ENCODE results near the gene TBCD. TPM values are rescaled to one million over a fixed set of nuclear protein-coding genes. Genes with fewer than 3 reads are reported as not detected.

TBCD gene
- total RNA-seq, 2 experiments from 2014 or later, result 77.8 to 85.8 TPM

- no peaks in the 10 kb centered on the region for H3K9me3 Mint-ChIP-seq
- TF ChIP-seq CTCF (IDR thresholded peaks at IDR 0.05), result no peak
- ChIA-PET CTCF (interaction anchor here (0.9 to 1.2 kb wide), 2 partner anchors 10 to 13 kb away, joined by 3 read pairs; no protein-coding TSS in a partner anchor), POLR2A (interaction anchor here (1.1 kb wide), 1 partner anchor 18 kb away, joined by 3 read pairs; no protein-coding TSS in a partner anchor)
- H3K27ac Mint-ChIP-seq, result peak overlapping the region; percentile 96
- H3K27me3 Mint-ChIP-seq, result no peaks in the 10 kb centered on the region
- H3K4me1 Mint-ChIP-seq (ENCODE audit: low read depth), result peaks cover 47% of the 10 kb centered on the region
- peak; percentile 35 for DNase-seq
- intact Hi-C loops (cut with micrococcal nuclease), result no loop called here
- ATAC-seq, result no peak
- peaks cover 13% of the 10 kb centered on the region for H3K36me3 Mint-ChIP-seq (ENCODE audit: low read depth)
- no peak overlapping the region for H3K4me3 Mint-ChIP-seq
Observed at GRCh38 chr17:82858376-82859126, 106.7 kb downstream of the TBCD start.

GRCh38 chr17:82859431-82860403 lies 107.9 kb downstream of the TBCD start:
- Mint-ChIP-seq H3K4me3 (peak overlapping the region; percentile 62), H3K36me3 (ENCODE audit: low read depth) (peaks cover 7% of the 10 kb centered on the region), H3K27ac (peak overlapping the region; percentile 96), H3K4me1 (ENCODE audit: low read depth) (peaks cover 58% of the 10 kb centered on the region), H3K9me3 (no peaks in the 10 kb centered on the region), H3K27me3 (no peaks in the 10 kb centered on the region)
- ChIA-PET POLR2A (interaction anchor here (1.0 to 1.1 kb wide), 2 partner anchors 17 to 115 kb away, joined by 3 to 4 read pairs; no protein-coding TSS in a partner anchor), CTCF (interaction anchor here (0.8 kb wide), 1 partner anchor 12 kb away, joined by 3 read pairs; no protein-coding TSS in a partner anchor)
- DNase-seq (peak; percentile 86), ATAC-seq (peak; percentile 57)
- intact Hi-C loops (cut with micrococcal nuclease), result no loop called here
- no peak for TF ChIP-seq CTCF (IDR thresholded peaks at IDR 0.05)

- Mint-ChIP-seq H3K9me3 (no peaks in the 10 kb centered on the region), H3K36me3 (ENCODE audit: low read depth) (peaks cover 7% of the 10 kb centered on the region), H3K27ac (peak overlapping the region; percentile 96), H3K4me3 (peak overlapping the region; percentile 62), H3K4me1 (ENCODE audit: low read depth) (peaks cover 69% of the 10 kb centered on the region), H3K27me3 (no peaks in the 10 kb centered on the region)
- ATAC-seq, result no peak
- intact Hi-C loops (cut with micrococcal nuclease), result no loop called here
- POLR2A ChIA-PET, result interaction anchor here (0.6 to 1.0 kb wide), 3 partner anchors 17 to 114 kb away, joined by 3 to 4 read pairs (median 3); no protein-coding TSS in a partner anchor
- CTCF ChIA-PET, result interaction anchor here (0.7 to 1.4 kb wide), 2 partner anchors 79 to 119 kb away, joined by 3 to 5 read pairs; no protein-coding TSS in a partner anchor
- TF ChIP-seq CTCF (IDR thresholded peaks at IDR 0.05), result no peak
- DNase-seq, result no peak
Observed at GRCh38 chr17:82860606-82861392, 108.9 kb downstream of the TBCD start.

GRCh38 chr17:82861393-82861775 lies 109.5 kb downstream of the TBCD start:
- Mint-ChIP-seq H3K36me3 (ENCODE audit: low read depth) (peaks cover 7% of the 10 kb centered on the region), H3K27ac (no peak overlapping the region), H3K9me3 (no peaks in the 10 kb centered on the region), H3K4me1 (ENCODE audit: low read depth) (peaks cover 74% of the 10 kb centered on the region), H3K27me3 (no peaks in the 10 kb centered on the region), H3K4me3 (no peak overlapping the region)
- DNase-seq, result no peak
- TF ChIP-seq CTCF (IDR thresholded peaks at IDR 0.05), result no peak
- intact Hi-C loops (cut with micrococcal nuclease), result no loop called here
- no peak for ATAC-seq
- POLR2A ChIA-PET, result interaction anchor here (0.6 to 1.0 kb wide), 2 partner anchors 17 to 27 kb away, joined by 3 read pairs; no protein-coding TSS in a partner anchor
- CTCF ChIA-PET, result interaction anchor here (0.7 to 1.4 kb wide), 2 partner anchors 80 to 118 kb away, joined by 3 to 5 read pairs; no protein-coding TSS in a partner anchor

Data from activated CD8-positive, alpha-beta T cell treated with anti-CD3 and anti-CD28 coated beads for 36 hours (primary cell).